IPS-15b (cell line): ENCODE data around the gene GMDS.

Experiments used
- H3K27me3 ChIP-seq: one replicate; pipeline ENCODE4 v1.6.1; 2013; ENCODE audit warnings: low read length; ENCODE audit not compliant: control insufficient read depth, insufficient read depth
- H3K36me3 ChIP-seq: one replicate; pipeline ENCODE4 v1.6.1; 2013; ENCODE audit warnings: low read length; ENCODE audit not compliant: control insufficient read depth, insufficient read depth
- H3K4me1 ChIP-seq: one replicate; pipeline ENCODE4 v1.6.1; 2013; ENCODE audit warnings: mild to moderate bottlenecking, low read length; ENCODE audit not compliant: control insufficient read depth, insufficient read depth
- H3K4me3 ChIP-seq: one replicate; pipeline ENCODE4 v1.5.1; 2013; ENCODE audit warnings: low read depth, low read length
- H3K9ac ChIP-seq: one replicate; pipeline ENCODE4 v1.6.1; 2013; ENCODE audit warnings: low read depth, mild to moderate bottlenecking, low read length
- H3K9me3 ChIP-seq: one replicate; pipeline ENCODE4 v1.6.1; 2013; ENCODE audit warnings: mild to moderate bottlenecking, low read length; ENCODE audit not compliant: control insufficient read depth, insufficient read depth

The GMDS gene

GRCh38 chr6:2197177-2197671, 48.2 kb downstream of the GMDS start:
- Histone ChIP-seq H3K4me1 (no peaks in the 10 kb centered on the region), H3K9ac (no peak overlapping the region), H3K27me3 (no peaks in the 10 kb centered on the region), H3K36me3 (no peaks in the 10 kb centered on the region), H3K9me3 (no peaks in the 10 kb centered on the region), H3K4me3 (no peak overlapping the region)

- Histone ChIP-seq H3K27me3 (no peaks in the 10 kb centered on the region), H3K4me3 (no peak overlapping the region), H3K9me3 (no peaks in the 10 kb centered on the region)
Observed at GRCh38 chr6:2196079-2196679, 49.2 kb downstream of the GMDS start.

GRCh38 chr6:2194643-2195042, 50.8 kb downstream of the GMDS start:
- no peaks in the 10 kb centered on the region for H3K9me3 ChIP-seq
- H3K27me3 ChIP-seq: no peaks in the 10 kb centered on the region
- no peak overlapping the region for H3K4me3 ChIP-seq
- no peaks in the 10 kb centered on the region for H3K36me3 ChIP-seq
- no peak overlapping the region for H3K9ac ChIP-seq
- no peaks in the 10 kb centered on the region for H3K4me1 ChIP-seq

More at GRCh38 chr6:2196079-2196679, 49.2 kb downstream of the GMDS start:
- Histone ChIP-seq H3K4me1 (no peaks in the 10 kb centered on the region), H3K9ac (no peak overlapping the region), H3K36me3 (no peaks in the 10 kb centered on the region)

DNA sequence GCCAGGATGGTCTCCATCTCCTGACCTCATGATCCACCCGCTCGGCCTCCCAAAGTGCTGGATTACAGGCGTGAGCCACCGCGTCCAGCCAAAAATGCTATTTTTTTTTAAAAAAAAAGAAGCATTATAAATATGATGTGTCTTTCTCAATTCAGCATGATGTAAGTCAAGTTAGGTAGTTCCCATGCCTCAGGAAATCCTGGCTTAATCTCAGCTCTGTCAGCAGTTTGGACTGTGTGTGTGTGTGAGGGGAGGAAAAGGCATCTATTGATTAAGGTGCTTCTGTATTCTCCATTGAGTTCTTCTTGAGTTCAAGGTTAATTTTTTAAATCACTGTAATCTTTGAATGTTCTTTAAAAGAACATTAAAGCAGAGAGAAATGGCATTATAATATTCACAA, 51.5 kb downstream of the GMDS start:
- Histone ChIP-seq H3K27me3 (no peaks in the 10 kb centered on the region), H3K9ac (no peak overlapping the region), H3K4me1 (no peaks in the 10 kb centered on the region)

DNA sequence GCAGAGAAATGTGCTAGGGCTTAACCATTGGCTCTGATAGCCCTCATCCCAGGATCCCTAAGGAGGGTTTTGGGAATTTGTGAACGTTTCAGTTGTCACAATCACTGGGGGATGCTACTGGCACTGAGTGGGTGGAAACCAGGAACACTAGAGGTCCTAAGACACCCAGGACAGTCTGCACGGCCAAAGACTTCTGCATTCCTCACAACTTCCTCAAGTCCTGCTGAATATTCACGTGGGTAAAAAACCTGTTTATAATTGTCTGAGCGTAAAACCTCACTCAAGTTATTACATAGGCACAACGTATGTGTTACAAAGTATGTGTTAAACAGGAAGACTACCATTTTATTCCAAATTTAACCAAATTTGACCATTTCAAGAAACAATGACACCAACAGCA, 52.4 kb downstream of the GMDS start:
- no peaks in the 10 kb centered on the region for H3K36me3 ChIP-seq
- H3K27me3 ChIP-seq: no peaks in the 10 kb centered on the region
- no peaks in the 10 kb centered on the region for H3K4me1 ChIP-seq
- H3K4me3 ChIP-seq: no peak overlapping the region
- H3K9ac ChIP-seq: no peak overlapping the region
- no peaks in the 10 kb centered on the region for H3K9me3 ChIP-seq

More for the DNA sequence above, 51.5 kb downstream of the GMDS start:
- Histone ChIP-seq H3K36me3 (no peaks in the 10 kb centered on the region), H3K9me3 (no peaks in the 10 kb centered on the region), H3K4me3 (no peak overlapping the region)

DNA sequence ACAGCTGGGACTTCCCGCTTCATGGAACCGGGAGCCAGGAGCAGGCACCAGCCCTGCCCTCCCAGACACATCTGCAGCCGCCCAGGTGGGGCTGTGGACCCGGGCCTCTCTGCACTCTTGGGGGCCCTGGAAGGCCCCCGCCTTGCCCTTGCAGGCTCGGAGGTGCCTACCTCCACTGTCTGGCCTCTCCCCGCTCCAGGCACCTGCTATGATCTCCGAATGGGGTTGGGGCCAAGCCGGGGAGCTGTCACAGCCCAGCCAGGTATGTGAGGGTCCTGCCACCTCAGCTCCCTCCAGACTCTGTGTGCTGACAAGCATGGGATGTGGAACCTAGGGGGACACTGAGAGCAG, 54.0 kb downstream of the GMDS start:
- no peaks in the 10 kb centered on the region for H3K9me3 ChIP-seq
- H3K9ac ChIP-seq: no peak overlapping the region
- H3K4me3 ChIP-seq: no peak overlapping the region
- no peaks in the 10 kb centered on the region for H3K4me1 ChIP-seq
- no peaks in the 10 kb centered on the region for H3K27me3 ChIP-seq
- no peaks in the 10 kb centered on the region for H3K36me3 ChIP-seq

GRCh38 chr6:2190661-2191389, 54.6 kb downstream of the GMDS start:
- no peaks in the 10 kb centered on the region for H3K27me3 ChIP-seq
- no peak overlapping the region for H3K4me3 ChIP-seq
- H3K4me1 ChIP-seq: no peaks in the 10 kb centered on the region
- H3K9ac ChIP-seq: no peak overlapping the region
- H3K9me3 ChIP-seq: no peaks in the 10 kb centered on the region
- no peaks in the 10 kb centered on the region for H3K36me3 ChIP-seq

GRCh38 chr6:2188856-2189384, 56.5 kb downstream of the GMDS start:
- Histone ChIP-seq H3K4me3 (no peak overlapping the region), H3K4me1 (no peaks in the 10 kb centered on the region), H3K36me3 (no peaks in the 10 kb centered on the region), H3K27me3 (no peaks in the 10 kb centered on the region), H3K9ac (no peak overlapping the region), H3K9me3 (no peaks in the 10 kb centered on the region)

DNA sequence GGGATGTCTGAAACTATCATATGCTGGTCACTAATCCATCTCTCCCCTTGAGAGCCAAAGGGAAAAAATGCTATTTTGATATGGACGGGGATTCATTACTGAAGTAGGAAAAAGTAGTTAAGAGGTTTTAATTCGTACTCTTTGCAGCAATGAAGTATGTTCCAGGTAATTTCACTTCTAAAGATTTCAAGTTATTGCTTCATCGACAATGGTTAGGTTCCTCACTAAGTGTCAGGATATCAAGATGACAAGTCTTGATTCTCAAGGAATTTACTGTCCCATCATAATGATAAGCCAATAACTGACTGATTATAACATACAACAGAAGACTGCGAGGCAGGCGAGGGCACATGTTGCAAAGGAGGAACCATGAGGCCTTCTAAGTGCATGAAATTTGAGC, 57.0 kb downstream of the GMDS start:
- Histone ChIP-seq H3K9ac (no peak overlapping the region), H3K4me3 (no peak overlapping the region), H3K9me3 (no peaks in the 10 kb centered on the region), H3K36me3 (no peaks in the 10 kb centered on the region), H3K4me1 (no peaks in the 10 kb centered on the region), H3K27me3 (no peaks in the 10 kb centered on the region)

DNA sequence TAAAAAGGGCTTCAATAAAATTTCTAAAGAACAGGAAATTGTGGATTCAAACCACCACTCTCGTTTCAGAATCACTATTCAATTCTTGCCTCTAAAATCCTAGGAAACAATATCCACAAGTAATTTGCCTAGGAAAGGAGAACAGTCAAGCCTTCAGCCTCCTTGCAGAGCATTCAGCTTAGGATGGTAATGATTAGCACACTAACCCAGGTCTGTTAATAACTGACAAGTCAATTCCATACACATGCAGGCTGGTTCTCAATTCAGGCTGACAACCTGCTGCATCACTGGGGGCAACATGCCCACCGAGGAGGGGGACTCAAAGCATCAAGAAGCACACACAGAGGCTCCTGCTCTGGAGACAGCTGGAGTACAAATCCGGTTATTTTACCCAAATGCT, 57.6 kb downstream of the GMDS start:
- Histone ChIP-seq H3K9ac (no peak overlapping the region), H3K9me3 (no peaks in the 10 kb centered on the region), H3K4me3 (no peak overlapping the region), H3K27me3 (no peaks in the 10 kb centered on the region), H3K4me1 (no peaks in the 10 kb centered on the region), H3K36me3 (no peaks in the 10 kb centered on the region)

- no peaks in the 10 kb centered on the region for H3K36me3 ChIP-seq
- no peak overlapping the region for H3K4me3 ChIP-seq
- no peaks in the 10 kb centered on the region for H3K27me3 ChIP-seq
- H3K4me1 ChIP-seq: no peaks in the 10 kb centered on the region
- H3K9me3 ChIP-seq: no peaks in the 10 kb centered on the region
- no peak overlapping the region for H3K9ac ChIP-seq
Observed at GRCh38 chr6:2186516-2186915, 58.9 kb downstream of the GMDS start.

DNA sequence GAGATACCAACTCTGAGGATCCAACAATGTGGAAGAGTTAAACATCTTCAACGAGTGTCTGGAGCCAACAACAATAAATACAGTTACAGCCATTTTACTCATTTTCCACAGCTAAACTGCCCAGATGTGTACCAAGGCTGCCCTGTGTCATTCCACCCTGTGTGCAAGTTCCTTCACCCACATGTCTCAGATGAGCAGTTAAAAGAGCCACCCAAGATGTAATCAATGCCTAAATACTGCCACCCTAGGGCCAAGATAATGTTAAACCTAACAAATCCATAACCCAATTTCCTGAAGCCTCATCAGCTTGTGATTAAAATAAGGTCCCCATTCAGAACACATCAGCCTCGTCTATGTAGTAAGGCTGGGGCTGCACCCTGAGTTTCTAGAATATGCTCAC, 59.9 kb downstream of the GMDS start:
- Histone ChIP-seq H3K9ac (no peak overlapping the region), H3K27me3 (no peaks in the 10 kb centered on the region), H3K4me3 (no peak overlapping the region), H3K4me1 (no peaks in the 10 kb centered on the region), H3K9me3 (no peaks in the 10 kb centered on the region), H3K36me3 (no peaks in the 10 kb centered on the region)
